NCI-H2171 treated with DMSO at 0.1 percent for 48 hours (cell line): ENCODE results near the gene ITGB6.

Experiments used
- DNase-seq: peaks from one replicate; lab custom pipeline; 2025; lab: John Stamatoyannopoulos, UW

ITGB6 gene, protein sequence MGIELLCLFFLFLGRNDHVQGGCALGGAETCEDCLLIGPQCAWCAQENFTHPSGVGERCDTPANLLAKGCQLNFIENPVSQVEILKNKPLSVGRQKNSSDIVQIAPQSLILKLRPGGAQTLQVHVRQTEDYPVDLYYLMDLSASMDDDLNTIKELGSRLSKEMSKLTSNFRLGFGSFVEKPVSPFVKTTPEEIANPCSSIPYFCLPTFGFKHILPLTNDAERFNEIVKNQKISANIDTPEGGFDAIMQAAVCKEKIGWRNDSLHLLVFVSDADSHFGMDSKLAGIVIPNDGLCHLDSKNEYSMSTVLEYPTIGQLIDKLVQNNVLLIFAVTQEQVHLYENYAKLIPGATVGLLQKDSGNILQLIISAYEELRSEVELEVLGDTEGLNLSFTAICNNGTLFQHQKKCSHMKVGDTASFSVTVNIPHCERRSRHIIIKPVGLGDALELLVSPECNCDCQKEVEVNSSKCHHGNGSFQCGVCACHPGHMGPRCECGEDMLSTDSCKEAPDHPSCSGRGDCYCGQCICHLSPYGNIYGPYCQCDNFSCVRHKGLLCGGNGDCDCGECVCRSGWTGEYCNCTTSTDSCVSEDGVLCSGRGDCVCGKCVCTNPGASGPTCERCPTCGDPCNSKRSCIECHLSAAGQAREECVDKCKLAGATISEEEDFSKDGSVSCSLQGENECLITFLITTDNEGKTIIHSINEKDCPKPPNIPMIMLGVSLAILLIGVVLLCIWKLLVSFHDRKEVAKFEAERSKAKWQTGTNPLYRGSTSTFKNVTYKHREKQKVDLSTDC

GRCh38 chr2:160199683-160200389, at the start of gene ITGB6:
Gene ITGB6, minus strand, starts transcription at chr2:160200272. Its CDS starts 209 bp downstream, at chr2:160200063.
- no peak for DNase-seq

GRCh38 chr2:160247296-160248035, 47.4 kb upstream of the ITGB6 start:
- DNase-seq: peak; percentile 66

- DNase-seq: no peak
Measured at GRCh38 chr2:160246356-160246755, 46.3 kb upstream of the ITGB6 start.

DNA sequence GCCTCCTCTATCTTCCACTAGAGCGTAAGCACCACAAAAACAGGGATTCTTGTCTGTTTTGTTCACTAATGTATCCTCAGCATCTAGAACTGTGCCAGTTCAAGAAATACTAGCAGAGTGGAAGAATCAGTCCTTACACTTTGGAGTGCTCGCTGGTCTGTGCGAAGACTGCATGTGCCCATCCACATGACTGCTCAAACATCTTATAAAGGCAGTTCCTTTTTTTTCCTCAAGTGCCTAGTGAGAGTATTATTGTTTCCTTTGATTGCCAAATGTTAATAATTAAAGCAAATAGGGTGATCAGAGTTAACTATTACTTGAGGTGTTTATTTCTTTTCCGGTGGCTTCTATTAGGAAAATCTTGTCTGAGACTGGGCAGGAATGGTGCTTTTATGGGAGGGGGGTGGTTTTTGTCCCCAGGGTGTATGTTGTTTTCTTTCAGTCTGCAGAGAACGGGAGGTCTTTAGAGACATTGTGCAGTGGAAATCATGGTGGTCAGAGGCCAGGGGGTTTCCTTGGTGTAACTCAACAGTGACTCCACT, 45.6 kb upstream of the ITGB6 start:
- no peak for DNase-seq

GRCh38 chr2:160242893-160243564, 43.0 kb upstream of the ITGB6 start:
- peak; percentile 92 for DNase-seq

GRCh38 chr2:160241251-160242137, 41.4 kb upstream of the ITGB6 start:
- DNase-seq: peak; percentile 42

- DNase-seq: no peak
Measured at GRCh38 chr2:160239436-160239835, 39.4 kb upstream of the ITGB6 start.

GRCh38 chr2:160238392-160238791, 38.3 kb upstream of the ITGB6 start:
- no peak for DNase-seq

DNA sequence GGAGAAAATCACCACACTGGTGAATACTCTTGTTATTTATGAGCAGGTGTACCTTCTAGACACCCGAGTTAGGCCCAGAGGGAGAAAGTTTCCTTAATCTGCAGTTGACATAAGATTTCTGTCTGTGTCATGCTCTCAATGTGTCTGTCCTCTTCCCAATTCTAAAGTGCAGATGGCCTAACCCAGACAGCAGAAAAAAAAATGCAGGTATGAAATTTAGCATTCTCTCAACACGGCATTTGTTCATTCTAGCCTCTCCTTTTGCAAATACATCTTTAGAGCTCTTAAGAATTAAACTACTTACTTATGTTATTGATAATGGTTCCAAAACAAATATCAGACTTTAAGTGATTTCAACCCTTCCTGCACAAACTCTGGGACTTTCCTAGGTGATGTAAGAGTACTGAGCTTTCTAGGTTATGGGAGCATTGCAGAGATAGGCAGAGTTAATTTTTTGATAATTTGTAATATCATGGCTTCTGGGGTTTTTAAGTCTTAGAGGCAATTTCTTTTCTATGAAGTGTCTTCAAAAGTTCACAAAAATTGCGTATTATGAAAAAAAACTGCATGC, 32.9 kb upstream of the ITGB6 start:
- DNase-seq: no peak

DNA sequence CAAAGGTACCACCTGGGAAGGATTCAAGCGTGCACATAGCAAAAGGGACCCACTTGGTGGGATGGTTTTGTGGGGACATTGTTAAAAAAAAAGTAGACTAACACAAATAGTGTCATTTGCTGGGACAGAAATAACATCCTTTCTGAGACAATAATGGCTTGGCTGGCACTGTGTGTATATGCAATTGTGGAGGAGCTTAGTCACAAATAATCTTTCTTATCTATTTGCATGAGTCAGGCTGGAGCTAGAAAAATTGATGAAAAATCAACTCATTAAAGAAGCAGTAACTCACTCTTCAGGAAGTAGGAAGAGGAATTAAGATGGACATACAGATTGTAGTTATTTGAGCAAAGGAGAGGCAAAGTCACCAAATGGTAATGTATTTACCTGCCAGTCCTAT, 29.5 kb upstream of the ITGB6 start:
- no peak for DNase-seq

GRCh38 chr2:160228141-160228917, 28.3 kb upstream of the ITGB6 start:
- no peak for DNase-seq

DNA sequence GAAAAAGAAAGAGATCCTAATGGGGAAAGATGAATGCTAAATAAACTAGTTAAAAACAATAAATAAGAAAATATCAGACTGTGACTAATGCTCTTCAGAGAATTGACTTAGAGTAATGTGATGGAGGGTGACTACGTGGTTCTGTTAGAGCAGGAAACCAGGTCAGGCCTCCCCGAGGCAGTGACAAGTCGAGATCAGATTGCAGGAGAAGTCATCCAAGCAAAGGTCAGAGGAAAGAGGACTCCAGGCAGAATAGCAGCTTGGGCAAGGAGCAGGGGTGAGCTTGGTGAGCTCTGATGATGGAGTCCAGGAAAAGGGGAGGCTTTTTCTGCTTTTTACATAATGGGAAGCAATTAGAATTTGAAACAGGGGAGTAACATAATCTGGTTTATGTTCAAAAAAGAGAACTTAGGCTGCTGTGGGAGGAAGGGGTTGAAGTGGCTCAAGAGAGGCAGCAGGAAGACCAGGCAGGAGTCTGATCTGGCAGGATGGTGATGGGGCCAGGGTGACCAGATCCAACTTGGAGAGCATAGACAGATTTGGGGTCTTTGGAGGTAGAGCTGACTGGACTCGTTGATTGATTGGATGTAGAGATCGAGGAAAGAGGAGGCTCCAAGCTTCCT, 27.3 kb upstream of the ITGB6 start:
- DNase-seq: no peak

DNA sequence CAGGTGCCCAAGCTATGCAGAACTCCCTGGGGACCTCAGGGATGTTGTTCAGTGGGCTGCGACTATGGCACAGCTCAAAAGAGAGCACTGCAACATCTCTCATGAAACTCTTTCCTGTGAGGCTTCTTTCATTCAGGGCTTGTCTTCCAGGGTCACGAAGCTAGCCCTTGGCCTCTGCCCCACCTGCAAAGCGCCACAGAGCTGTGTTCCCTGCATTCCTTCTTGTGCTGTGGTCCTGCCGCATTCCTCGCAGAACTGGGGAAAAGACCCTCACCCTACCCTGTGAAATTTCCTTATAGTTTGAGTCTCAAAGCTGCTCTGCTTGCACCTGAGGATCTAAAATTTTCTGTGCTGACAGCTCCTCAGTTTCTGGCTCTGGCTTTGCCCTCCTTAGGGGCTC, 26.3 kb upstream of the ITGB6 start:
- DNase-seq: no peak

DNA sequence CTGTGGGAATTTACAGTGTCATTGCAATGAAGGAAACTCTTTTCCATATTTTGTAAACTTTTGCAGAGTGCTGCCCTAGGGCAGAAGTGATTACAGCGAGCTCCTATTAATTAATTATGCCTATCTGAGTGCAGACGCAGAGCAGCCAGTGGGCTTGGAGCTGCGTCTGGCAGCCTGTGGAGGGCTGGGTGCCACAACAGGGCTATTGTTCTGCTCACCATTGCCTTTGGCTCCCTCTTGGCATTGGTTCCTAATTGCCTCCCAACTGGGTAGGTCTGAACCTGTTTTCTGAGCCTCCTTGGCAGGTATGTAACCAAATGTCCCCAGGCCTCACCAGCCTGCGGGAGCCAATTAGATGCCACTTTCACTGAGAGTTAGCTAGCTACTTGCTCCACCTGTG, 25.6 kb upstream of the ITGB6 start:
- DNase-seq: no peak

DNA sequence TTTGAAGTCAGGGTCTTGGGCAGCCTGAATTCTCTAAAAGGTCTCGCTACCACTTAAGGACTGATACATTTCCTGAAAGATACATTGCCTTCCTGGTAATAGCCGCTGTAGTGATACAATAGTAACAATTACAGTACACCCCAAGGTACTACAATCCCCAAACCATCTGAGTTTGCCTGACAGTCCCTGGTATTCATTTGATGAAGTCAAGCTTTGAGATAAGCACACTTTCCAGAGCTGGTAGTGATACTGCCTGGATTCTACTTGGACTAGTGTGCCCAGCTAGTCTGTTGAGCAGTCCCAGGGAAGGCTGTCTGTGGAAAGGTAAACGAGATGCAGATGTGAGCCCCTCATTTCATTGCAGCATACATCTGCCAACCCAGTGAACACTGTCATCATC, 24.4 kb upstream of the ITGB6 start:
- no peak for DNase-seq

DNA sequence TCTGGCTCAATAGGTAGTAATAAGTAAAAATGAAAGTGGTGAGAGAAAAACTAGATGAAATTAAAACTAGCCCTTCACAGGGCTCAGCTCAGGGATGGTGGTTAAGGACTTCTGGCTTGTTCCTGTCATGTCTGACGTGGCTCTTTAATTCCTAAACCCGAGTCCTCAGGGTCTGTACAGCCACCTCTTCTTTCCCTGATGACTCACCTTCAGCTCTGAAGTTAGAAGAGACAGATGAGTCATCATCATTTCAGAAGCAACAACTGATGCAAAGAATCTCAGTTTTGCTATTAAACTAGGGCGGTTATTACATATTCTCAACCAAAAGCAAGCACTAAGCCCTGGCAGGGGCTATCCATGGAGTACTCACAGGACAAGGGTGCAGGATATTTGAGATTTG, 24.0 kb upstream of the ITGB6 start:
- DNase-seq: no peak

- DNase-seq: no peak
Measured at GRCh38 chr2:160223560-160223959, 23.5 kb upstream of the ITGB6 start.

GRCh38 chr2:160222546-160223283, 22.6 kb upstream of the ITGB6 start:
- no peak for DNase-seq
